Bone marrow (tissue), 2 donors: ENCODE data around the gene EPHB1.

Source experiments
- DNase-seq, 2 donors: peaks; one replicate each; lab custom pipeline; 2025; lab: John Stamatoyannopoulos, UW

The EPHB1 gene

DNA sequence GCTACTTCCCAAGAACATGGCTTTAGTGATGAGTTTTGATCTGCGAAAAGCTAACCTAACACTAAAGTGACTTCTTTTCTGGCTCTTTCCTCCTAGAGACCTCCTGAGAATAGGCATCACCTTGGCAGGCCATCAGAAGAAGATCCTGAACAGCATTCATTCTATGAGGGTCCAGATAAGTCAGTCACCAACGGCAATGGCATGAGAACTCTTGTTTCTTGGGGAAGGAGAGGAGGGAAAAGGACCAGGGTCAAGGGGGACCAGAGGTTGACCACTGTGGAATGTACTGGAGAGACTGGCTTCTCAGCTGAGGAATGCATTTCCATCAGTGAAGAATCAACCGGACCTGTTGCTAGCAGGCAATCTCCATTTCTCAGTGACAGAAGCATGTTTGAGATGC is 463.9 kb downstream of the EPHB1 start:
- no peak for DNase-seq

DNA sequence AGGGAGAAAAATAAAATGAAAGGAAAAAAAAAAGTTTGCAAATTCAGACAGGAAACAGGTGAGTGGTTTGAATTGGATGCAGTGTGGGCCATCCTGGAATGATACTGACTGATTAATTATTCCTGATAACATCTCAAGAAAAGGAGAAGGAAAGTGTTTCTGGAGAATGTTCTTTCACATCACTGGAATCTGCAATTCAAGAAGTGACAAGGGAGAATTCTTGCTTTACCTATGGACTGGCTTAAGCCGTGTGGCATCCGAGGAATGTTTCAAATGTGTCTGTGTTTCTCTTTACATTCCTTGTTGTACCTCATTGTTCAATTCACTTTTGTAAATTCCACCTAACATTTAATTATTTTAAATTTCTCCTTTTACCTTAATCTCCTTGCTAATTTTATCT is 465.0 kb downstream of the EPHB1 start:
- DNase-seq = no peak

DNA sequence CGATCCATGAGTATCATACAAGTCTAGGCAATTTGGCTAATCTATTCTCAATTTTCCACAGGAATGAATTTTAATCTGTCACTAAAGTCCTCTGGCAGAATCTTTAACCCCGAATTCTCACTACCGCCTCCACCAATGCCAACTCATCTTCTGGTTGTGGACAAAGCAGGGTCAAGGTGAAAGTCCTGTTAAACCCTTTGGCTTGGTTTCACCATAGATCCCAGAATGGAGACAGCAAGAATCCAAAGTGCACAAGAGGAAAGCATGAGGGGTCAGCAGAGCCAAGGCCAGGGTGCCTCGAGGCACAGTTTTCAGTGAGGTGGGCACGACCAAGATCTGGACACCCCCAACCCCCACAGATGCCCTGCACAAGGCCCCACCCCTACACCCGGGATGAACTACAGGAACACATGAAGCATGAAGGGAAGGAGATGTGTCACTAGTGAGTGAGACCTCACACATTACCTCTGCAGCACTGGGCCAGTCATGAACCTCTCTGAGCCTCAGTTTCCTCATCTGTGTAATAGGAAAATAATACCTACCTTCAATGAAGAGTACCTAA is 466.2 kb downstream of the EPHB1 start:
- no peak for DNase-seq

DNA sequence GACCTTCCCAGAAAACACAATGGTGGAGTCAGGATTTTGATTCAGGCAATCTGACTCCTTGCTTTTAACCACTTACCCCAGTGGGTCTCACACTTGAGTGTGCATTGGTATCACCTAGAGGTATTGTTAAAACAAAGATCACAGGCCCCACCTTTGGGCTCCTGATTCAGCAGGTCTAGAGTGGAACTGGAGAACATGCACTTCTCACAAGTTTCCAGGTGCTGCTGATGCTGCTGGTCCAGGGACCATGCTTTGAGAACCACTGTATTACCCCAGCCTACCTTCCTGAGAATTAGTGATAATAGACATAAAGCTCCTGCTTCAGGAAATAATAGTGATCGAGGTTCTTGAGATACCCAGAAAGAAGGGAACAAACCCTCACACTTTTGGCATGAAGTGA is 466.9 kb downstream of the EPHB1 start:
- DNase-seq = no peak

DNA sequence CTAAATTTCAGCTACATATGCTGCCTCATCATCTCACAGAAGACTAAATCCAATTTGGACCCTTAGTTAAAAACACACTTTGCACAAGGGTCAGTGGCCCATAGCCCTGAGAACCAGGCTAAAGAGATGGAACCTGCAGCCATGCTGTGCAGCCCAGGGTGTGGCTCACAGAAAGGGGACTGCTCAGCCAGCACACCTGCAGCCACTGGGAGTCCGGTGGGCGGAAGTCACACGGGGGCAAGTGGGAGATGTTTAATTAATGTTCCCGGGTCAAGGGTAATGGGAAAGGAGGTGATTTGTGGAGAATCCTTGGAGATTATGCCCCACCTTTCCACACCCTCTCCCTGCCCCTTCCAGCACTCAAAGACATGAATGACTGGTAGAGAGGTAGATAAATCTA is 467.4 kb downstream of the EPHB1 start:
- DNase-seq = no peak

DNA sequence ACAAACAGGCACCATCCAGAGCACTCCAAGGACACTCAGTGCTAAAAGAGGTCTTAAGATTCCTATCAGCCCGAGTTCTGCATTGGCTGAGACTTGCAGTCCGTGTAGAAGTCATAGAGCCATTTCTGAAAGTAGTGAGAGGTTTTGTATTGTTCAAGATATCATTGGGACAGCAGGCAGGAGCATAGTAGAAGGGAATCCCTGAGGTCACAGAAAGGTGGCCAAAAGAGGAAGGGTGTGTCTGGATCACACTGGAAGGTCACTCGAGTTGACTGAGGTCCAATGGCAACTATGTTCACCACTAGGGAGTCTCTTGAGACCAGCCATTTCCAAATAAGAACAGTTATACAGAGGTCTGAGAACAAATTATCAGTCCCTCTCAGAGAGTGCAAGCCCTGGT is 468.3 kb downstream of the EPHB1 start:
- DNase-seq = no peak

DNA sequence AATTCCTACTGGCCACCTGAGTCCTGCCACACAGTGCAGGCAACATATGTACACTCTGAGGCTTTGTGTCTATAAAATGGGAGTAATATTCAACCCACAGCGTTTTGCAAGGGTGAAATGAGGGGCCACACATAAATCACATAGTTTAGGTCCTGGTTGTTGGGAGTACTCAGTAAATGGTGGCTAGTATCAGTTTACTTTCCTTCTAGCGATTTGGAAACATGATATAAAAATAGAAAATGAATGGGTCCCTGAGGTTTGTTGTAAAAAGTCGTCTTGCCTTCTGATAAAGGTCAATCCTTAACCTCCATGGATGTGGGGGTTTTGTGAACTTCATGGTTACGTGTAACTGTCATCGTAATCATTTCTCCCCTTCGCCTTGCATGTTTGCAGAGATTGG is 472.4 kb downstream of the EPHB1 start:
- DNase-seq = no peak

DNA sequence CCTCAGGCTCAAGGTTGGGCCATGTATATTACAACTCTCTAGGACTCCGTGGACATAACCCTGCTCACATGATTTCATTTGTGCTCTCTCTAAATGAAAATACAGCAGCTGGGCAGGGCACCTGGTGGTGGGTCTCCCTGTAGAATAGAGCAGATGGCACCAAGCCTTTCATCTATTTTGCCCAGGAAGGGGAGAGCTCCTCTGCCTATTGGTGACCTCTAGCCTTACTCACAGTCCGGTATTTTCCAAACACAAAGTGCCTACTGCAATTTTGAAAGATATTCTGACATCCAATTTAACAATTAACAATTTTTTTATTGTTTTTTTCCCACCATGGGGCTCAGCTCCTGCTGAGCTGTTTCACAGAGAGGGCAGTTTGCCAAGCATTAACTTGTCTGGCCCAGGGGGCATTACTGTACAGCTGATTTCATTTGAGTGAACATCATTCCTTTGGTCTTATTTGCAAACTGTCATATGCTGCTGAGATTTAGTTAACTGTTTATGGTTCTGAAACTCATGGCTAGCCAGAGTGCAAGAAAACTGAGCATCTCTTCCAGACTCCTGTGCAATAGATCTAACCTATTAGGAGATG is 474.0 kb downstream of the EPHB1 start:
- DNase-seq = no peak

DNA sequence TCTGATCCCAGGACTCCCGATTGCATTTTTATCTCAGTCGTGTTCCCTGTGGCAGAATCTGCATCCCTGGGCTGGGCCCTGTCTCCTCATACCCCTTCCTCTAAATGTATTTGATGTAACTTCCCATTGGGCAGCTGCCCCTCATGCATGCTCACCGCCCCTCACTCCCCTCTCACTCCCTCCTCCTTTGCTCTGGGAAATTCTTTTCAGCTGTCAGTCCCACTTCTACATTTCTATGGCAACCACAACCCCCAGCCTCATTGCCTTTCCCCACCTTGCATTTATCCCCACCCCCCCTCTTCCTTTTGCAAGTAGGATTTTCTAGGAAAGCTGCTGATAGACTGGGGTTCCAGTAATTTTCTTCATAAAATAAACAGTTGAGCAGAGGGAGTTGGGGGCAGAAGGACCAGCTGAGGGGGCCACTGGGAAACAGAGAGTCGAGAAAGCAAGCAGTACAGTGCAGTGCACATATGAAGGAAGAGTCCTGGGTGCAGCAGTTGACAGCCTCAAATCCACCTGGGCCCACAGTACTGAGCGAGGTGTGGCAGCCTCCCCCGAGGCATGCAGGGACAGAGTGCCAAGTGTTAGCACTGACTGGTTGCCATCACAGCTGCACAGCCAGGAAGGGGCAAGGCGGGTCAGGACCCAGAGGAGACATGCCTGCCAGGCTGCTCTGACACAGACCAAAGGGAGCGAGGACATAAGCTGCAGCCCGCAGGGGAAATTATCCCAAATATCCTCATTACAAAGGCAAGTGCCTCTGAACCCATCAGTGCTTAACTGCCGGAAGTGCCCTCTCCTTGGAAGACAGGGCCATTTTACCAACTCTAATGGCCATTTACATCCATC is 476.3 kb downstream of the EPHB1 start:
- DNase-seq = no peak

DNA sequence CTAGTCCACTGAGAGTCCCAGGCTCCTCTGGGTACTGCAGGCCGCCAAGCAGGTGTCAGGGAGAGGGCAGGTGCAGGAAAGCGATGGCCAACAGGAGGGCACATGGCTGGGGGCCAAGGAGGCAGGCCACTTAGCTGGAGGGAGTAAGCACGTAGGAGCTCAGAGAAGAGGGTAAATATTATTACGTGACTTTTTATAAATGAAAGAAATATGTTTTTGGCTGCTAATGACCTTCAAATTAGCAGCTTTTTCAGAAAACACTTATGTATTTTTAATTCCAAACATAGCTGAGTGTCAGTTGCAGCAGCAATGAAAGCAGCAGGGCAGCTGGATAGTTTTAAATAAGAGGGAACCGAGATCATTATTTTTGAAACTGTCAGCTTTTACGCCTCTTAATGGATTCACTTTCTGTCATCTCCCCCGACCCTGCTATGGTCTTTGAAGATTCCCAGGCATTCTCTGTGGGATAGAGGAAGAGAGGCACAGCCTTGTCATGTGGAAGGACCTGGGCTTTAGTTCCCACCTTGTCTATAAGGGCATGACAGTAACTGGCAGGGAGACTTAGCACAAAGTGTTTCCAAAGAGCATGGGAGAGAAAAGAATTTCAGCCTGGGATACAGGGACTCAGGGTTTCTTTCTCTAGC is 477.1 kb downstream of the EPHB1 start:
- no peak for DNase-seq

DNA sequence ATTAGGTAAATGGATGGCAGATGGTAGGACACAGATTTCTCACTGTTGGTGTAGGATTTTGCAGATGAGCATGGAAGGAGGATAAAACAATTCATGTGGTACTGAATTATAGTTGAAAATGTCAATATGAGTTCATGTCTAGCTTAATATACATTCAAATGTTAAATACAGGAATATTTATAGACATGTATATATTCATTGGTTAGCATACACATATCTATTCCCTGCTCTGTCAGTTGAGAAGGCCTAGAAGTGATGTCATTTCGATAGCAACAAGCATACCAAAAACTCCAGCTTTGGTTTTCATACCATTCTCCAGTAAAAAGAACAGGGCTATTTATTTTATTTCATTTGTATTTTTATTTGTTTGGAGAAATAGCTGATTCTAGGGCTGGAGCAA is 497.1 kb downstream of the EPHB1 start:
- no peak for DNase-seq

DNA sequence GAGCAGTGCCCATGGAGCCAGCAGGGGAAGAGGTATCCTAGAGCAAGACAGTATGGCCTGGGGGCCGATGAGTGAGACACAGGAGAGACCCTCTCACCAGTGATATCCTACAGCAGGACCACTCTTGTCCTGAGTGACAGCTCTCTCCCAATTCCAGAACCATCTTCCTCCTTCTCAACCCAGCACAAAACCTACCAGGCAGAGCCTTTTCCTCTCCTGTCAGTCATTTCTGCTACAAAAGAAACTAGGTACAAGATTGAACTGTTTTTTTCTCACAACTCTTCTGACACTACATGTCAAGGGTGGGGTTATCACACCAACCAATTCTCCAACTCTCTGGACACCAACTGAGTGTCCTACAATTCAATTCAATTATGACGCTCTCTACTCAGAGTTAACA is 506.6 kb downstream of the EPHB1 start:
- no peak for DNase-seq

DNA sequence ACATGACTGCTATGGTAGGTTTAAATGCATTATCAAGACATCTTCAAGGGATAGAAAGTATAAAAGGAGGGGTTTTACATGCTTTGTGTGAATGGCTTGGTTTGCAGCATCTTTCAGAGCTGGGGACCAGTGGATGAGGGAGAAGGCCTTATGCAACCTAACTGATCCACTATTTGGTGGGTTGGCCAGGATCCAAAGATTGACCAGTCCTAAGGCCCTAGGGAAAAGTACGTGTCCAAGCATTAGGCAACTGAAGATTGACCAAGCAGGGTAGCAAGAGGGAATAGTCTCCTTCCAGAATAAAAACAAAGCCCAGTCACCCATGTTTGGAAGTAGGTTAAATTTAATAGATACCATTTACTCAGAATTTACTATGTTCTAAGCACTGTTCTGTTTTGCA is 509.3 kb downstream of the EPHB1 start:
- DNase-seq = no peak
